Right lobe of liver (tissue), 6 donors: Measurements from ENCODE around the gene BMS1. TPM values are rescaled to one million over a fixed set of nuclear protein-coding genes. Genes with fewer than 3 reads are reported as not detected.

Experiments
- ATAC-seq, 4 donors: fragments of 200-7000 bp; cut with Tn5 transposase; one replicate each; pipeline ENCODE4 v1.9.1; 2020; ENCODE audit warnings: mild to moderate bottlenecking in 4 of 4, moderate library complexity in 4 of 4
- DNase-seq, 3 donors: peaks; one replicate each; pipeline ENCODE4 v3.0.0-alpha.2; 2020
- H3K27ac ChIP-seq, 3 donors: fragments of 200-600 bp; one replicate each; pipeline ENCODE4 v1.8.0; 2022
- H3K27me3 ChIP-seq, 2 donors: fragments of 200-600 bp; one replicate each; pipeline ENCODE4 v1.8.0; 2022
- H3K36me3 ChIP-seq, 4 donors: fragments of 200-600 bp; sonication (generic) in 1 of 4; one replicate each; pipeline versions ENCODE4 v1.5.1 to v1.8.0; 2017 to 2022; ENCODE audit warnings: control low read depth in 1 of 4
- H3K4me1 ChIP-seq, 4 donors: fragments of 200-600 bp; sonication (generic) in 1 of 4; one replicate each; pipeline versions ENCODE4 v1.5.1 to v1.8.0; 2017 to 2022; ENCODE audit warnings: control low read depth in 1 of 4
- H3K4me3 ChIP-seq, 3 donors: fragments of 200-600 bp; one replicate each; pipeline ENCODE4 v1.8.0; 2022
- H3K9me3 ChIP-seq, 4 donors: fragments of 200-600 bp; sonication (generic) in 1 of 4; one replicate each; pipeline versions ENCODE4 v1.5.1 to v1.8.0; 2017 to 2022; ENCODE audit warnings: control low read depth in 1 of 4
- POLR2A ChIP-seq: fragments of 450-650 bp; IDR thresholded peaks from one replicate; pipeline ENCODE4 v1.6.1; 2017; ENCODE audit warnings: antibody characterized with exemption, mild to moderate bottlenecking
- WGBS: methylation state at CpG from one replicate; pipeline ENCODE4 v1.1.6; 2018; ENCODE audit warnings: low coverage, low lambda C conversion rate; ENCODE audit not compliant: insufficient coverage; ENCODE audit errors: missing lambda C conversion rate; 5-methylcytosine and 5-hydroxymethylcytosine counted together
- intact Hi-C, 2 donors: fragments of 100-400 bp; cut with DNase I; formaldehyde crosslinking; loops; one replicate each; pipeline versions ENCODE4 v1.11.2 to v1.14.1; 2022
- total RNA-seq, 6 experiments: library from RNA; depleted of rRNA in 2 of 6; stranded (reverse); fragments of >200 nt in 2 of 6; fragmentation: NEBNext Ultra II Directional in 3 of 6; extraction: Animal tissue kit (Norgen Biotek cat#: 25700) in 3 of 6; gene quantifications; one replicate each; pipeline versions ENCODE4 v1.1.0 to v1.2.4, GENCODE V29; 2016 to 2023
- TF ChIP-seq, protein P1 (sequence below), 4 donors: fragments of 200-600 bp in 3 of 4; fragments of 450-650 bp in 1 of 4; IDR thresholded peaks; one replicate each; pipeline versions ENCODE4 v1.5.1 to v1.8.0; 2016 to 2022; ENCODE audit warnings: antibody characterized with exemption in 4 of 4, mild to moderate bottlenecking in 2 of 4
- donor health status: DM: no; HTN: yes; CAD: no.
- donor health status: DM: no; HTN: no; CAD: no.
- donor health status: DM: no; HTN: no; CAD: no.
- donor health status: DM: no; HTN: yes; CAD: no.
- donor health status: DM: no; HTN: yes; CAD: no.

BMS1 gene
- total RNA-seq, 6 experiments from 2014 or later, result 4.1 to 8.3 (median 5.8) TPM

DNA sequence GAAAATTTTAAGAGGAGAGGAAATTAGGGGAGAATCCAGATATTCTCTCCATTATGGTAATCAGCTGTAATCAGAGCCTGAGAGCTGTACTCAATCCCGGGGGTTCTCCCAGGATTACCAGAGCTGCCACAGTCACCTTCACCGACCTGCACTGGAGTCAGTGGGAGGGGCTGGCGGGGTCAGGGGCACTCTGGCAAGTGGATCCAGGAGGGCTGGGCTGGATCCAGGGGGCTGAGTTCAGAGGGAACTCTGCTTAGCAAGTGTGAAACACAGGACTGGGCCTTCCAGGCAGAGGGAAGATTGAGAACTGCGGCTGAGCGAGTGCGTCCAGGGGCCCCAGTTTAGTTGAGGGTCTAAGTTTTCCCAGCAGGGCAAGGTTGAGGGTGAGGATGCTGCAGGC lies 89.2 kb downstream of the BMS1 start:
- H3K4me3 ChIP-seq, result no peak overlapping the region
- intact Hi-C loops, result loop anchor here (5.0 to 10.0 kb wide), 2 partner anchors 230 to 233 kb away; no protein-coding TSS in a partner anchor
- H3K9me3 ChIP-seq, result no peaks in the 10 kb centered on the region
- DNase-seq (no peak), ATAC-seq (no peak)
- H3K36me3 ChIP-seq, result no peaks in the 10 kb centered on the region
- WGBS, result 69% methylated on average over 5 of the region's 6 CpGs
- no peaks in the 10 kb centered on the region for H3K27me3 ChIP-seq
- H3K27ac ChIP-seq, result no peak overlapping the region
- no peak for TF ChIP-seq POLR2A
- TF ChIP-seq, protein P1, sequence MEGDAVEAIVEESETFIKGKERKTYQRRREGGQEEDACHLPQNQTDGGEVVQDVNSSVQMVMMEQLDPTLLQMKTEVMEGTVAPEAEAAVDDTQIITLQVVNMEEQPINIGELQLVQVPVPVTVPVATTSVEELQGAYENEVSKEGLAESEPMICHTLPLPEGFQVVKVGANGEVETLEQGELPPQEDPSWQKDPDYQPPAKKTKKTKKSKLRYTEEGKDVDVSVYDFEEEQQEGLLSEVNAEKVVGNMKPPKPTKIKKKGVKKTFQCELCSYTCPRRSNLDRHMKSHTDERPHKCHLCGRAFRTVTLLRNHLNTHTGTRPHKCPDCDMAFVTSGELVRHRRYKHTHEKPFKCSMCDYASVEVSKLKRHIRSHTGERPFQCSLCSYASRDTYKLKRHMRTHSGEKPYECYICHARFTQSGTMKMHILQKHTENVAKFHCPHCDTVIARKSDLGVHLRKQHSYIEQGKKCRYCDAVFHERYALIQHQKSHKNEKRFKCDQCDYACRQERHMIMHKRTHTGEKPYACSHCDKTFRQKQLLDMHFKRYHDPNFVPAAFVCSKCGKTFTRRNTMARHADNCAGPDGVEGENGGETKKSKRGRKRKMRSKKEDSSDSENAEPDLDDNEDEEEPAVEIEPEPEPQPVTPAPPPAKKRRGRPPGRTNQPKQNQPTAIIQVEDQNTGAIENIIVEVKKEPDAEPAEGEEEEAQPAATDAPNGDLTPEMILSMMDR (IDR thresholded peaks at IDR 0.05), result no peak
- no peaks in the 10 kb centered on the region for H3K4me1 ChIP-seq

GRCh38 chr10:42872865-42873435 lies 90.4 kb downstream of the BMS1 start:
- Histone ChIP-seq H3K4me1 (no peaks in the 10 kb centered on the region), H3K36me3 (no peaks in the 10 kb centered on the region), H3K9me3 (no peaks in the 10 kb centered on the region), H3K4me3 (no peak overlapping the region), H3K27me3 (no peaks in the 10 kb centered on the region), H3K27ac (no peak overlapping the region)
- WGBS, result 47% methylated on average over 5 of the region's 19 CpGs
- DNase-seq (no peak), ATAC-seq (no peak)
- intact Hi-C loops, result loop anchor here (5.0 to 10.0 kb wide), 2 partner anchors 229 to 232 kb away; no protein-coding TSS in a partner anchor
- TF ChIP-seq, protein P1 (IDR thresholded peaks at IDR 0.05), result no peak
- no peak for TF ChIP-seq POLR2A

GRCh38 chr10:42874713-42875387 lies 92.3 kb downstream of the BMS1 start:
- intact Hi-C loops, result loop anchor here (5.0 to 10.0 kb wide), 2 partner anchors 227 to 230 kb away; no protein-coding TSS in a partner anchor
- no peak overlapping the region for H3K4me3 ChIP-seq
- ATAC-seq (no peak), DNase-seq (no peak)
- no peaks in the 10 kb centered on the region for H3K36me3 ChIP-seq
- H3K27ac ChIP-seq, result no peak overlapping the region
- TF ChIP-seq POLR2A, result no peak
- TF ChIP-seq, protein P1 (IDR thresholded peaks at IDR 0.05), result no peak
- H3K4me1 ChIP-seq, result no peaks in the 10 kb centered on the region
- WGBS, result 51% methylated on average over 5 of the region's 15 CpGs
- no peaks in the 10 kb centered on the region for H3K27me3 ChIP-seq
- no peaks in the 10 kb centered on the region for H3K9me3 ChIP-seq

DNA sequence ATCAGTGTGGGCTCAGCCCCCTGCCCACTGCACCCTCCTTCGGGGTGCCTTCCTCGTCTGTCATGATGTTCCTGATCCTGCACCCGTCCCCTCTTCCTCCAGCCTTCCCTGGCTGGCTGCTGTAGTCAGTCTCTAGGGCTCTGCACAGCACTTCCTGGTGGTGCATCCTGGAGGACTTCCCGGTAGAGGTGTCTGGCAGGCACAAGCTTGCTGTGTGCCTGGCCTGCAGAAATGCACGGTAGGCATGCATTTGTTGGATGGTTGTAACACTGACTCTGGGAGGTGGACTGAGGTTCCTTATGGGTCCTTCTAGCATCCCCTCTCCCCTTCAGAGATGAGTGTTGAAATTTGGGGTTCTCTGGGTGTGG lies 92.8 kb downstream of the BMS1 start:
- ATAC-seq (no peak), DNase-seq (no peak)
- H3K9me3 ChIP-seq, result no peaks in the 10 kb centered on the region
- H3K27ac ChIP-seq, result no peak overlapping the region
- TF ChIP-seq, protein P1 (IDR thresholded peaks at IDR 0.05), result no peak
- TF ChIP-seq POLR2A, result no peak
- H3K4me3 ChIP-seq, result no peak overlapping the region
- H3K4me1 ChIP-seq, result no peaks in the 10 kb centered on the region
- H3K36me3 ChIP-seq, result no peaks in the 10 kb centered on the region
- 51% methylated on average over 3 of the region's 5 CpGs for WGBS
- no peaks in the 10 kb centered on the region for H3K27me3 ChIP-seq
- intact Hi-C loops, result loop anchor here in 1 of 2 donors (10.0 kb wide), 1 partner anchor 229 kb away; no protein-coding TSS in a partner anchor
